ENCODE data around the gene CTBP2.
A peak's percentile ranks its signal among the peaks of the same experiment; 100 is the strongest.

CTBP2 gene

DNA sequence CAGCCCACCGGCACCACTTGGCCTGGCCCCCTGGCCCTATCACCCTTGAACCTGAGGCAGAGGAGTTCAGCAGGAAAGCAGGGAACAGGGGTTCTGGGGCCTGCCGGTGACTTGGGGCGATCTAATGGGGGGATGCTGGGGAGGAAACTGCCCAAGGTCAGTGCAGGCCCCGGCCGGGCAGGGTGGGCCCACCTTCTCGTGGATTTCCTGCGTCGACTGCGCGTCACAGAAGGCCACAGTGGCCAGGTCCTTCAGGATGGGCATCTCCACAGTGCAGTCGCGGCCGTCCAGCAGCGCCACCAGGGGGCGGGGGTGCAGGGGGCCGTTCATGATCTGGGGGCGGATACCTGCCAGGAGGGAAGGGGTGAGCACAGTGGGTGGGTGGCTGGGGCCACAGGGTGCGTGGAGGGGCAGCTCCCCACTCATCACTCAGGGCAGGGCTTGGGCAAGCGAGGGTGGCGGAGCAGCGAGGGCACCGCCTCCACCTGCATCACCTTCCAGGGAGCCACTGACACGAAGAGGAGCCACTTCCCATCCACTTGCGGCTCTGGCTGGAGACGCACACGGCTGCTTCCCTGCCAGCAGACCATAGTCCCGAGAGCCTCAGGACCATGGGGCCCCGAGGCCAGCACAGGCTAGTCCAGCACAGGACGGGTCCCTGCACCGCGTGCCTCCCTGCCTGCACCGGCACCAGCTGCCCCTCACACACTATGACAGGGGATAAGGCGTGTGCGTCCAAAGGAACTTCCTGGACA, 157.0 kb downstream of the CTBP2 start:
- DNase-seq = no peak

DNA sequence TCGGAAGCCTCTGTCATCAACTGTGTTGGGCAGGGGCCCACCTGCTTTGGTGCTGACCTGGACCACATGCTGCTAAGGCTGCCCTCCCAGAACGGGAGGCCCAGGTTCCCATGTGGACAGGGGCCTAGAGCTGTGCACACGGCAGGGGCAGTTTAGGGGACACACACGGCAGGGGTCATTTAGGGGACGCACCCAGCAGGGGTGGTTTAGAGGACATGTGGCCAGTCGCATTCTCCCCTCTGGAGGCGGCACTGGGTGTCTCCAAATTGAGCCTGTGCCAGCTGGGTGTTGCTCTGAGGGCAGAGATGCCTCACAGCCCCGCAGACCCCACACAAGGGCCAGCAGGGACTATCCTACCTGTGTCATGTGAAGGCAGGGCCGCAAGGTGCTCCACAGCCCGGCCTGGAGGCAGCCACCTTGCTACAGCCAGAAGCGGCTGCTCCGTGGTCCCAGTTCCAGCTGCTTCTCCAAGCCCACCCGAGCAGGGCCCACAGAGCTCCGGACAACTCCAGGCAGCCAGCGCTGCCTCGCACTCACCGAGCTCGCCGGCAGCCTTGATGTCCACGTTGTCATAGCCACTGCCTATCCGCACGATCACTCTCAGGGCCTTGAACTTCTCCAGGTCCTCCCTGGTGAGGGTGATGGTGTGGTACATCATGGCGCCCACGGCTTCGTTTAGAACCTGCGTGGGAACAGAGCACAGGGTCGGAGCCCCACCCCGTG, 157.8 kb downstream of the CTBP2 start:
- no peak for DNase-seq

DNA sequence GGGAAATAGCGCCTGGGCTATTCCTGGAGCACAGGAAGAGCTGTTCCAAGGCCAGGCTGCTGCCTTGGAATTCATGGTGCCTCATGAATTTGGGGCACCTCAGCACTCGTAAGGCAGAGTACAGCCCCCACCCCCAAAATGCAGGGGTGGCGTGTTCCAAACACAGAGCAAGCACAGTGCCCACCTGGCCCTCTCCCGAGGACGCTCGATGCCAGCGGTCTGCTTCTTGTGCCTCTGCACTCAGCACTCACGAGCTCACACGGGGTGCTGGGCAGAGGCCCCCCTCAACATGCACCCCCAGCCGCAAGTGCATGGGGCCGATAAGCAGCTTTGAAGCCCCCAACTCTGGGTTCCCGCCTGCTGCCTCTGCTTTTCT, 158.3 kb downstream of the CTBP2 start:
- no peak for DNase-seq

DNA sequence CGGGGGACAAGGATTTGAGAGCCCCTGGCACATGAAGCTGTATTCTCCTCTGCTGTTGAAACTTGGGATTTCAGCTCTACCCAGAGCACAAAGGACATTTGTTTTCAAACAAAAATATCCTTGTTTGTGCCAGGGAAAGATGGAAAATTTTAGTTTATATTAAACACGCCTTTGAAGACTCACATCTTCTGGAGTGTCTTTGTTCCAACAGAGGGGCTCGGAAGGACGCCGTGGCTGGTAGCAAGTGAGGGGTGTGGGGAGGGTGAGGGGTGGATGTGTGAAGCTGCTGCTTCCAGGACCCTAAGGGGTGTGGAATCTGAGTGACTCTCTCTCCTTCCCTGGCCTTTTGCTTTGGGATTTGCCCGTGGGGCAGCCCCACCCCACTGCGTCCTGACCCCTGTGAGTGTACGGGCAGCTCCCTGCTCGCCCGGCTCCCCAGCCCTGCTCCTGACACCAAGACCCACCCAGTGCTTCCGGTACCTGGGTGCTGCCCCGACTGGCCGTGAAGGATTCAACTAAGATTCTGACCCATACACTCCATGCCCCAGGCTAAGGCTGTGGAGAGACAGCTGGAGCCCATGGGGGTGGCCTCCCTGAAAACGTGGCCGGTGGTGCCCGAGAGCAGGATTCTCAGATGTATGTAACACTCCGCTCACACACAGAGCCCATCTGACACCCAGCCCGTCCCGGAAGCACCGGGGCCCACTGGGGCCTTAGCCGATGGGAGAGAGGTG, 158.9 kb downstream of the CTBP2 start:
- no peak for DNase-seq

DNA sequence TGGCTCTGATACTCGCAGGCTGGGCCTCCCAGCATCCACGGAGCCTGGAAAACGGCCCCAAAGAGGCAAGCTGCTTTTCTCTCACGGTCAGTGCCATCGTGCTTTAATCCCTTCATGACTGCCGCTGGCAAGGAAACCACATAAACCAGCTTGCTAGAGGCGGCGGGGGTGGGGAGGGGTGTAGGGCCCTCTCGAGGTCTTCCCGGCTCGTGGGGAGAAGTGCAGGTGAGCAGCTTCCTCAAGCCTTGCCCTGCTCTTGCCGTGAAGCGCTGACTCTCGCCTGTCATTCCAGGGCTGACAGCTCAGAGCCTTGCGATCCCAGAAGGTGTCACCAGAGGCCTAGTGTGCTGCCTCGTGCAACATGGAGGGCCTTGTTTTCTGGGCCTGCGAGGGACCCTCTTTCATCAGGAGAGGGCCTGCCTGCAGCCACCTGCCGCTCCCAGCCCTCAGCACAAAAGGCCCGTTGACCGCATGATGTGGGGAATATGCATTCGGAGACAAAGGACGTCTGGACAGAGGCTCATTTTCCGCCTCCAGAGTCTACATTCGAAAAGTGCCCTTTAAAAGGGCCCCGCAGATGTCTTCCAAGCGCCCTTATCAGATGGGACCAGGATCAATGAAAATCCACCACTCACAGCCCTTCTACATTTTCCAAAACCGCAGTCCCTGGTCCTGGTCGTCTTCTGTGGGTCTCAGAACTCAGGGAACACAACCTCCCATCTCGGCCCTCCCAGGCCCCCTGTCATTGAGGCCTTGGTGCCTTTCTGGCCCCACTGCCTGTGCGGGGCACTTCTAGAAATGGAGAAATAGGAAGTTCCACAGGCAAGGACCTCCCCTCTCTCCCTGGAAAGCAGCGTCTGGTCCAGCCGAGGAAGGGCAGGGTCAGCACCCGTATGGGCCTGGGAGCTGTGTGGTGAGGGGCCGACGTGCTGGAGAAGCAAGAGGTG, 159.7 kb downstream of the CTBP2 start:
- DNase-seq = no peak

DNA sequence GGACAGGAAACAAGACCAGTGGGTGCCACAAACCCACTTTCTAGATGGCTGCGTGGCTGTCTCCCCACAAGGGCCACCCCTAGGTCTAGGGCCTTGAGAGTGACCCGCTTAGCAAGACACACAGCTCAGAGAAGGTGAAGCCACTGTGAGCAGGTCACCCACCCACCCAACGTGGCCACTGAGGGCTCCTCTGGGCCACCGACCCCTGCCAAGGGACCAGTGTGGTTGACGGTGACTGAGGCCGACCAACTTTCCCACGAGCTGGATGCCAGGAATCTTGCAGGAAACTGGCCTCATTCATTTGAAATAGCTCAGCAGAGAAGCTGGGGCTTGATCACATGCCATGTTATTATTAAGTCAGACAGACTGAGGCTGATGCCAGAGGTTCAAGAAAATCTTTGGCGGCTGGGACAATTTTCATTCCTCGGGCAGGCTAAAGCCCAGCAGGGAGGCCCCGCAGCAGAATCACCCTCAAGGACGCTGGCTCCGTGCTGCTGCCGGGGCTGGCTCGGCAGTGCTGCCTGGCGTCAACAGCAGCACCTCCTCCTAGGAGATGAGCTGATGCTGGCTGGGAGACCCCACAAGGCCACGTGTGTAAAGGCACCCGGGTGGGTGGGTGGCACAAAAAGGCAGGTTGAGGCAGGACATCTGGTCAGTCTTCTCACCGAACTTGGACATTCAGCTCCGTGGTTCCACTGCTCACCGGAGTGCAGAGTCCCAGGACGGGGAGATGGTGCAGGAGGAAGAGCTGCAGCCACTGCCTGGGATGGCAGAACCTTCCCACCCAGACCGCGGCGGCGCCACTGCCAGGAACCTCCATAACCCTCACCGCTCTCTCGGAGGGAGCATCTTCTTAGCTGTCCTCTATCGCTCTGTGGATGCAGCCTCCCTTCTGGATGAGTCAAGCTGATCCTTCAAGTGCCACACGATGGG, 160.7 kb downstream of the CTBP2 start:
- no peak for DNase-seq

DNA sequence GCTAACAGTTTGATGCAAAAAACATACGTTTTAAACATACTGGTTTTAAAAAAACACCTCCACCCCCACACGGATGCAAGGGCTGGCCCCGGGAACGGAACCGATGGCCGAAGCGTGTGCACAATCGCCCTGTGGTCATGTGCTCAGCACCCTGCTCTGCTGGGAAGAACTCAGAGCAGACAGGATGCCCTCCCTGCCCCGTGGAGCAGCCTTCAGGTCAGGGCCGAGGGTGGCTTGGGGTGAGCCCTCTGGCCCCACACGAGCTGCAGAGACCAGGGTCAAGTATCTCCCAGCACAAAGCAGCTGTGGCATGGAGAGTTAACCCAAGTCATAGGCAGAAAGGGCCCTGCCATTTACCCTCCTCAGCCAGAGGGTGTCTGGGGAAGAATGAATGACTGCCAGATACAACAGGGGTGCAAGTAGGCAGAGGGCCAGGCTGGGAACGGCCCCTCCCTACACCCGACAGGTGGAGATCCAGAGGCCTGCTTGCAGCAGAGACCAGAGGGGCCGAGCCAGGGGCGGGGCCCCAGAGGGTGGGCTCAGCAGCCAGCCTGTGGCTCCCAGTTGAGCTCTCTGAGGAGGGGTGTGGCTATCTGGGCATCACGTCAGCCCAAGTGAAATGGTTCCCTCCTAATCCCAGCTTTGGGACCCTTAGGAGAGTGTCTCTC, 161.6 kb downstream of the CTBP2 start:
- DNase-seq = no peak

DNA sequence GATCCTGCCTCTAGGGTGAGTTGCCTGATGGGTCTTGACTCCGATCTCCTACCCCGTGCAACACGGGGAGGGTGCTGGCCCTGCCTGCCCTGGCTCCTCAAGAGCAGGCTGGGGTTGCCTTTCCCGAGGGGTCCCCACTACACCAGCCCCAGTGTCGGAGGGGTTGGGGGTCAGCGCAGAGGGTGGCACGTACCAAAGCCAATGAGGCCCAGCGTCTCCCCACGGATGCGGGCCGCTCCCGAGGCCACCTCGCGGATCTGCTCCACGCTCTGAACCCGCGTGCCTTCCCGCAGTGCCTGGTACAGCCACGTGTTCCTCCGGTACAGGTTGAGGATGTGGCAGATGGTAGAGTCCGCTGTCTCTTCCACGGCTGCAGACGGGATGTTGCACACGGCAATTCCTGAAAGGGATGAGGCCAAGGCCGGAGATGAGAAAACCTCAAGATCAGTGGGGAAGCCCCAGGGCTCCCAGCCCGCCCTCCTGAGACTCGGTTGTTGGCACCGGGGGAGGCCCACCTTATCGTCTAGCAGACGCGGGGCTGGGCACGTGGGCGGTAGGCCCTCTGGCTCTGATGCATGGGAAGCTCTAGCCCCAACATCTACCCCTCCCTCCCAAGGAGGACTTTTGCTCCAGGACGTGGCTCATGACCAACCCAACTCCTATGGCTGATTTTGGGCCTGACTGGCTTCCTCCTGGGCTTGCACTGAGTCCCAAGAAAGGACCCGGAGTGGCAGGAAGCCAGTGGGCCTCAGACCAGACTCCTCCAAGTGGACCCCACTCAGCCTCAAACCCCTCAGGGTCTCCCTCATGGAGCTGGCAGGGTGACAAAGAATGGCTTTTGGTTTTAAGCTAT, 162.4 kb downstream of the CTBP2 start:
- DNase-seq = no peak

DNA sequence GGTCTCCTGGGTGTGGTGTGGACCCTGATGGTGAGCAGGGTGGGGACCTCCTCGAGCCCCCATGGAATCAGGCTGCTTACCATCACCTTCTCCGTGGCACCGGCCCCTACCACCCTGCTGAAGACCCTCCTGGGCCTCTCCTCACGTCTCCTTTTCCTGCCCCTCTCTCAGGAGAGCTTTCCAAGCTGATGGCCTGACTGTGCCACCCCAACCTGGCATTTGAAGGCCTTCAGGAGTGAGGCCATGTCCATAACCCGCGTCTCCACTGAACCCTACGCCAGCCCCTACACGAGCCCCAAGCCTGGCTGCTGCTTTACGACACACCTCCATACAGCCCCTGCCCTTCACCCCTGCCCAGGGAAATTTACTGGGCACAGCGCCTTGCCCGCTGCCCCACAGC, 163.1 kb downstream of the CTBP2 start:
- no peak for DNase-seq

DNA sequence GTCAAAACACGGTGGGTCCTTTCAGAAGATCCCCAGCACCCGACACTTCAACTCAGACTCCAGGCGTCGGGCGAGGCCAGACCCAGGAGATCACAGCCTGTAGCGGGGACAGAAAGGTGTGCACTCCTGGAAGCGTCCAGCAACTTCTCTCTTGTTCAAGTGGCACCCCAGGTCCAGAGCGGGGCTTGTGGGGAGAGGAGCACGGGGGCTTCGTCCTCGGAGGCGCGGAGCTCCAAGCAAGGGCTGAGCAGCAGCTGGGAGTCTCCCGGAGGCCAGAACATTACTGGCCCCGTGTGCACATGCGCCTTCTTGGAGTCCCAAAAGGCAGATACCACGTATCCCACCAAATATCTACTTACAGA, 163.5 kb downstream of the CTBP2 start:
- no peak for DNase-seq

DNA sequence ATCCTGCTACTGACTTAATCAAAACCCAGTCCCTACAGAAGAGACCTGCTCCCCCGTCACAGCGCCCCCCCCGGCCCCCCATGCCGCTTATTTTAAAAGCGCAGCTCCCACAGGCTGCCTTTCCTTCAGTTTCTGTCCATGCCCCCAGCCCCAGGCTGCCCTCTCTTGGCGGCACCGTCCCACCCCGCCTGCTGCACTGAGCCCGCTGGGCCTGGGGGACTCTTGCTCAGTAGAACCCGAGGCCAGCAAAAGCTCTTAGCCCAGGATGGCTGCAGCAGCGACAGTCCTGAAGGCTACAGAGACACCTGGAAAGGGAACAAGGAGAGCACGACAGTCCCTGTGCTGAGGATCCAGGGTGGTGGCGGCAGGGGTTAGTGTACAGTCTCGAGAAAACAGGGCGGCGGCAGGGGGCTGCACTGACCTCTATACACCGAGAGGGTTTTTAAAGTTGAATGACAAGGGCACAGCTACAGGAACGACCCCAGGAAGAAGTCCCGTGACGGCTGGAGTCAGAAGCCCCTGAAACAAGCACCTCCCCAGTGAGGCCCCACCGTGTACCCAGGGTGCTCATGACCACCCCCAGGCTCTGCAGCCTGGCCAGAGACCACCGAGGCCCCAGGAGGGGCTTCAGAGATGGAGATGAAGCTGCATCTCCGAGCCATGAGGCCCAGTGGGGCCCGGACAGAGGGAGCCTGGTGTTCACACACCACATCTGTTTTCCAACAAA, 164.1 kb downstream of the CTBP2 start:
- DNase-seq = no peak

DNA sequence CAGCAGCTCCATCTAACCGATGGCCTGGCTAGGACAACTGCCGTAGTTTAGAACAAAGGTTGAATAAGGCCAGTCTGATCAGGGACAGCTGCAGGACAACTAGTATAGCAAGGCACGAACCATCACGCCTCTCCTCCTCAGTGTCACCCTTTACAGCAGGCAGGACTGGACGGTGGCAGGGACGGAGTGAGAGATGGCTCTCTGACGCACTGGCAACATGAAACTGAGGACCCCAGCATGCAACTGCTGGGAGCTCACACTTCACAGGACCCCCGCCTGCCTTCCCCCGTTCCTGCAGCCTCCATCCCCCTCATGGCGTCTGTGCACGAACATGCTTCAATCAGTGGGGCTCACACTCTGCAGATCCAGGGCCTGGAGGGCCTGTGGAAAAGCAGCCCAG, 164.8 kb downstream of the CTBP2 start:
- no peak for DNase-seq

DNA sequence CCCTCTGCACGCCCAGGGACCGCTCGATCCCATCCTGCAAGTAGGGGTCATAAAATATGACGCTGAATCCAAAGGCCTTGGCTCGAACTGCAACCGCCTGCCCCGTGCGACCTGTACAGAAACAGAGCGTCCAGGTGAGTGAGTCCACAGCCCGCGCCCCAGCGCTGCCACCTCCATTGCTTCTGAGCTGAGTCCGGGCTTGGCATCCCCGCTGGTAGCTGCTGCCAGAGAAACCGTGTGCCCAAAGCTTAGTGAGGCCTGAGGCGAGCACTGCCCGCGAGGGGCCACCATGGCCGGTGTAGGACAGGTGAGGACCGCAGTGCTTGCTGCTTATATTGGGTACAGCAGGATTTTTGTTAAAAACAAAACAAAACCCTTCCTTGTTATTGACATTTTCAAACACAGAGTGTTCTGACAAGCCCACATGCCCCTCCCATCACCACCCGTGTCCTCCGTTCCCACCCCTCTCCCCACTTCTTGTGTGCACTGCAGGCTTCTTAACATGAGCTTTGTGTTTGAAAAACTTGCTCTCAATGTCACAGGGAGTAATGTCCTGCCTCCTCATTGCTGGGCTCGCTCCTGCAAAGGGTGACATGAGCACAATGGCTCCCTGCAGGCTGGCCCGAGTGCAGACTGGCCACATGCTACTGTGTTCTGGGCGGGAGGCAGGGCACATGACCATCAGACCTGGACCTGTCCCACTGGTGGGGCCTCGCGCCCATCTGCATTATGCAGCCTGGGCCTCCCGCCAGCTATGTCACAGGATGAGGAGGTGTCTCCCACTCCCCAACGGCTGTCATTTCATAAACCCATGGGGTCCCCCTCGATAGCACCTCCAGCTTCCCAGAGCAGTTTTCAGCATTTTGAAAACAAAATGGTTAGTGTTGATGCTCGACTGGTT, 165.5 kb downstream of the CTBP2 start:
- DNase-seq = no peak

DNA sequence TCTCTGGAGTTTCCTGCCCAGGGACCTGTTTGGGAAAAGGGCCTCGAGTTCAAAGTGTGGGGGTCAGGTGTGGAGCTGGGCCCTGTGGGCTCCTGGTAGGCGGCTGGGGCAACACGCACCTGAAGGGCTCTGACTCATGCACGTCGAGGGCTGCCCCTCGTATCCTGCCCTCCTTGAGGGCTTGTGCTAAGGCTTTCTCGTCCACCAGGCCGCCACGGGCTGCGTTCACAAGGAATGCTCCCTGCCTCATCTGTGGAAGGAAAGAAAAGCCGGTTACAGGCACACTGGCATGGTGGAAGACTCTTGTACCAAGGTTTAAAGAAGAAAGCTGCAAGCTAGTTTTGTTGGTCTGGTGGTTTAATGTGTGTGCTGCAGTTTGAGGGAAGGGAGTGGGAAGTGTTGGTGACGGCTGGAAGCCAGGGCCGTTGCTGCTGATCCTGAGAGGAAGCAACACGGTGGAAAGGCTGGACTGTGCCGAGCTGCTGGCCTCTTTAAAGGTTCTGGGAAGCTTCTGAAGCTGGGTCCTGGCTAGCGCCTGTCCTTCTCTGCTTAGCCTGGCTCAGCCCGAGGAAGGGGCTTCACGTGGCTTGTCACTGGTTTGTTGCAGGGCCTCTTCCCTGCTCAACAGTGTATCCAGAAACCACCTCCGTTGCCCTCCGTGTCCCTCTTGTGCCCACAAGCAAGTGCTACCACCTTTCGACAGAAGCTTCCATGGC, 166.5 kb downstream of the CTBP2 start:
- no peak for DNase-seq

DNA sequence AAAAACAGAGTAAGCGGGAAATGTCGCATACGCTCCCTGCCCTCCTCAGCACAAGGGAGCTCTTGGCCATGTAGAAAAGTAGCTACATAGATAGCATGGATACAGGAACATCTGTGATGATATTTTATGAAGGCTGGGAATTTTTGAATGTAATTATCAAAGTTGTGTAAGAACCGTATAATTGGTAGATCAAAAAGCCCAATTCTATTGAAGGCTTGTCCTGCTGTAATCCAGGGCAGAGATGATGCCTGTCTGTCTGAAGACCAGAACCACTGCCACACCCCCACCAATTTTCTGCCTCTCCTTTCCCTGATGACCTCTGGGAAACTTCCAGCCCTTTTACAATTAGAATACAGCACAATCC, 167.0 kb downstream of the CTBP2 start:
- DNase-seq = no peak

DNA sequence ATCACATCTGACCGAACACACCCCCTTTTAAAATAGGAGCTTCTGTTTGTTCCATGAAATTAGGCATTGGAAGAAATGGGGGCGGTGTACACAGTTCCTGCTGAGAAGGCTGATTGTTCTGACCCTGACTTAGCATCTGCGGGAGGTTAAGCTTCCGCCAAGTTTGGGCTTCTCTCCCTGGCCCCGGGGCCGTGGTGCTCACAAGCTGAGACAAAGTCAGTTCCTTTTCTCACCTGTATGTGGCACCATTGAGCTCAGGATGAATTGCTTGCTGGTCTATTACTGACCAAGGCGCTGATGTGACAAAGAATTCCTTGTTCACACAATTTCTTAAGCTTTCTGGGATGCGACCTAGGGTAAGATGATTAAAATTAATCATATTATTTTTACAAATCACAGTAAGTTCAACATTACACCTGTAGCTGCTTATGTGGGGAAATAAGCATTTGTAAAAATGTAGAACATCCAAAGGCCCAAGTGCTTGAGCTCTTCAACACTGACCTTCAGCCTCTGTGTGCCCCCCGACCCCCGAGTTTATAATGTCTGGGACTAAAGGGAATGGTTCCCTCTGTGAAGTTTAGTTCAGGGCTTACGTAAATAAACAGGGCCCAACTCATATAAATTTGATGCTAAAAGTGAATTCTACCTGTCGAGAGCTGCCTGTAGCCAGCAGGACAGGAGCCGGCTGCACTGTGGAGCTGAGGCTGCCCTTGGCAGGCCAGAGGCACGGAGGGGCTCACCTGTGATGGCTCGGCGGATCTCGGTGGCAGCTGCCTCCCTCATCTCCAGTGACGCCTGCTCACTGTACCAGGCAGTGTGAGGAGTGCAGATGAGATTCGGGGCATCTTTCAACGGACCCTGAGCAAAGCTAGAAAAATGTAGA, 167.7 kb downstream of the CTBP2 start:
- peak; percentile 30 for DNase-seq

DNA sequence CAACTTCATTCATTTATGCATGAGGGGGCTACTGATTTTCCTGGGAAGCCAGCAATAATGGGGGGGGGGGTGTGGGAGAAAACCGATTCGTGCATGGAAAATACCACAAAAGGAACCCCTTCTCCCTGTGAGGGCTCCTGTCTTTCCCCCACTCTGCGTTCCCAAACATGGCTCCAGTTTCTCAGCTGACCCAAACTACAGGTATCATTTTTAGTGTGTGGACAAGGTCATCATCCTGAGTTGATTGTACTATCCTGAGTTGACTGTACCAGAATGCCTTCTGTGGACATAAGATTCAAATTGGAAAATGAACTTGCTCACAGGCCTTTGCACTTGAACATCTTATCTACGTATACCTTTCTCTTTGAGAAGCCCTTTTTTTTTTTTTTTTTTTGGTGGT, 168.5 kb downstream of the CTBP2 start:
- DNase-seq = no peak

All from CD4-positive, alpha-beta T cell treated with Interleukin-4 for 4 hours (primary cell).